A172 (cell line): ENCODE measurements around the gene EXOC4. TPM values are rescaled to one million over a fixed set of nuclear protein-coding genes. Genes with fewer than 3 reads are reported as not detected.

Experiments used
- DNase-seq: peaks from one replicate; pipeline ENCODE4 v3.0.0-alpha.2; 2015; ENCODE audit warnings: low spot score
- total RNA-seq: library from RNA; depleted of rRNA; stranded (reverse); fragments of >200 nt; shearing (Covaris generic); gene quantifications from 2 replicates; pipeline ENCODE4 v1.2.3, GENCODE V29; 2014

Gene EXOC4
- total RNA-seq, 1 experiment from 2014 or later = 37.4 TPM

GRCh38 chr7:133364959-133365690 is 112.2 kb downstream of the EXOC4 start:
- peak; percentile 10 for DNase-seq

DNA sequence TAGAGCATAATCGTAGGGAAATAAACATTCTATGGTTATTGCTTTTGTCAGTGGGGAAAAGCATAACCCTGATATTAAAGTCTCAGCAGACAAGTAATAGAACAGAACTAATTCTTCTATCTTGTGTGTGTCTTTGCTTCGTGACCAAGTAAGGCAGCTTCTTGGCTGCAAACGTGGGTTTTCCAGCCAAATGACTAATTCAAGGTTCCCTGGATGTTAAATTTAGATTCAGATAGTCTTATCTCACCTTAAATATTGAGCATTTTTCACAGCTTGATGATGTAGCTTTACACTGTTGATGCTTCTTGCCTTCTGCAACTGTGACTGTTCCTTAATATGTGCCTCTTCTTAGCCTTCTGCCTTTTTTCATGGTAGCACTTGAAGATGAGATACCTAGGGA is 113.0 kb downstream of the EXOC4 start:
- peak; percentile 21 for DNase-seq

DNA sequence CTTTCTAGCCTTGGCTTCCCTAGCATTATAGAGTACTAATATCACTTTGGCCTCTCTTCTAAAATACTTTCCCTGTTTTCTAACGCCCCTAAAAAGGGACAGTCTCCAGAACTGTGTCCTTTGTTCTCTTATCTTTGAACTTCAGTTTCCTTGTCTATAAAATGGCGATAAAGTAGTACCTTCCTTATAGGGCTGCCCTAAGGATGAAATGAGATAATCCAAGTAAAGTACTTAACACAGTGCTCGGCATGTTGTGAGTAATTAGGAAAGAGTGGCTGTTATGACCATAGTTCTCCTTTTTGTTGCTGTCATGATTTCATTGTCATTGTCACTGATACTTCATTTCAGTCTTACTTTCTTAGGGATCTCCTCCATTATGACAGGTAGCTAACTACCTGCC is 114.7 kb downstream of the EXOC4 start:
- DNase-seq = no peak

- no peak for DNase-seq
These were observed 116.3 kb downstream of the EXOC4 start for GRCh38 chr7:133369130-133369529.

- no peak for DNase-seq
These were observed 118.7 kb downstream of the EXOC4 start for GRCh38 chr7:133371616-133372015.

DNA sequence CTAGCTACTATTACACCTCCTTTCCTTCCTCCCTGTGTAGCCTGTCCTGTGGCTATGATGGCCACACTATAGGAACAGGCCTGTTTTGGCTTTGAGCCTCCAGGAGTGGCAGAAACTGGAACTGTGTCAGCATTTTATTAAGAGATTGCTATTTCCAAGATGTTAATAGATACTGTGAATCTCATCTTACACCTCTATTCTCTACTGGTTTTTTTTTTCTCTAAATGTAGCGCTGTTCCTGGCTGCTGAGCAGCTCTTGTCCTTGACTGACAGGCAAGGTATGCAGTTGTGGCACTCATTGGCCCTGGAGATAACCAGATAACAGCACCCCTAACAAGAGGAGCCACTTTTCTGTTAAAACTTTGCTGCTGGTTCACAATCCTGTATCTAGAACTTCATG is 119.5 kb downstream of the EXOC4 start:
- no peak for DNase-seq

DNA sequence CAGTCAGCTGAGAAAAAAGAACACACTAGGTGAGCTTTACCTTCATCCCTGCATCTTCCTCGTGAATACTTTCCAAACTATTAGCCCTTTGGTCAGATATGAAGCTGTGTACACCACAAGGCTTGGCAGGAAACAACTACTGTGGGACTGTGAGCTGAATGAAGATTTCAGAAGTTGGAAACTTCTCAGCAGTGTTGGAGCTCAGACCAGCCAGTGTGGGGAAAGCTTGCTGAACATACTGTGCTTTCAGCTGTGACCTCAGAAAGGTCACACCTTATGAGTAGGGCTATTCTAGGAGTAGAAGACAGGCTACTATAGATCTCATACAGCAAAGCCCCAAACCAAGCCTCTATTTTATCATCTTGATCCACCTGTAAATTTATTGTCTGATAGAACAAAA is 123.6 kb downstream of the EXOC4 start:
- no peak for DNase-seq

DNA sequence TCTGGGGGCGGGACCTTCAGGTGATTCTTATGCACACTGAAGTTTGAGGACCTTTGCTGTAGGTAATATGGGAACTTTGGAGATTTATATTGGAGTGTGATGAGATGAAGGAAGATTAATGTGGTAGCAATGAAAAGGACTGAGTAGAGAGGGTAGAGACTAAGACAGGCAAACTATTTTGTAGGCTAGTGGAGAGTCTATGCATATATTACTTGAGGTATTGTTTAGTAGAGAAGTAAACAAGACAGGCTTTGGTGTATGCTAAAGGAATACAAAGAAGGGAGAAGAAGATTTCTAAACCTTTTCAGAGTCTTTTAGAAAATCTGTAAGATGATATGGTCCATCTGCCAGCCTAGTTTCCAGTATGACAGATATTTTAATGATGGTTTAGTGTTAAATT is 129.1 kb downstream of the EXOC4 start:
- no peak for DNase-seq

DNA sequence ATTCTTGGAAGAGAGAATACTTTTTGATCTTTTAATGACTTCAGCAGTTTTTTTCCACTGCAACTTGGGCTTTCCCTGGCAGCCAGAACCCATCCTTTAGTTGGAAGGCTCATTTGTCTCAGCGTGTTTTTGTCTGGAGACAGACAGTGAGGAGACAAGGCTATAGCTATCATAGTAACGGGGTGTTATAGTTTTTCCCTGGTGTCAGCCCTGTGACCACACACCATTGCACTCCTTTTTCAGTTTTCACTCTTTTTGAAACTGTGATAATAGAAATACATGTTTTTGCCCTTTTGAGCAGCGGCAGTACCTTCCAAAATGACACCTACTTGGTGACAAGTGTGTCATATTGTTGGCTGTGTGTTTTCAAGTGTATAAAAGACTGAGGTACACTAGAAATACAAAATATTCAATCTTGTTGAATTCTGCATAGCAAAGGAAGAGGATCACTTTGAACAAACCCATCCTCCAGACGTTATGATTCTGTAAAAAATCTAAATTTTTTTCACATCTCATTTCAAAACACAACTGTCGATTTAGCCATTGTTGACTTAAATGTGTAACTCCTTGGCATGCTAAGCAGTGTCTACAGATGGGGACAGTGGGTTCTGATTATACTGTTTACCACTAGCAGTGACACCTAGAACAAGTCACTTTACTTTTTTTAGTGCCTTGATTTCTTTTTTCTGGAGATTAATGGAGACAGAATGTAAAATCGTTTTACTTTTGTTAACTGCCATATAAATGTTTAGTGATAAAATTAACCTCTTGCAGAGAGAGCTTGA is 130.1 kb downstream of the EXOC4 start:
- no peak for DNase-seq

DNA sequence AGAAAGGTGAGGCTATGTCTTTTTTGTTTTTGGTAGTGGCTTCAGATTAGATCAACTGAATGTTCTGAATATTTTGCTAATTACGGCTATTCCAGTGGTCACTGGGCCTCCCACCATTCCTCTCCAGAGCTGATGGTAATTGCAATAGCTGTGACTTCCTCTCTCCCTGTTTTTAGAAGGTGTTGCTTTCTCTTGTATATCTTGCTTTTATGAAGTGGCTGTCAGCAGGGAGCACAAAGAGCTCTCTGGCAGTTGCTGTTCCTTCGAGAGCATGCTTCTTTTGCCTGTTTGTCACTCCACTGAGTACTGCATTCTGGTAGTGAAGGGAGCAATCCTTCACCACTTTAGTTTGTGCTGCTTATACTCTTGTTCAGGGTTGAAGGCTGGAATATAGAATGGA is 133.3 kb downstream of the EXOC4 start:
- no peak for DNase-seq

- DNase-seq = no peak
These were observed 136.8 kb downstream of the EXOC4 start for GRCh38 chr7:133389727-133390126.

- no peak for DNase-seq
These were observed 138.3 kb downstream of the EXOC4 start for GRCh38 chr7:133391206-133391605.

DNA sequence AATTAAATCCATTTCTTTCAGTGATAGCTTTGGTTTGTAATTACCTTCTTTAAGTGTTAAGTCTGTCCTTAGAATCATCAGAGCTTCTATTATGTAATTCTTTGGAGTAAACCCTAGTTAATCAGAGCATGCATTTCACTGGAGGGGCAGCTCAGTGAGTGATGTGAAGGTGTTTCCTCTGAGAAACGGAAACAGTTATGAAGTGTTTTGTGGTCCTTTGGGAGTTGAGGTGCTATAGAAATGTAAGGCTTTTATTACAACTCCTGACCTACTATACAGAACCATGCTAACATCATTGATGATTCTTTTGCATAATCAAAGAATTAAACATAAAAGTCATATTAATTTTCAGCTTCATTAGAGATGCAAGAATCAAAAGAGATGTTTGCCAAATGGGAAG is 141.5 kb downstream of the EXOC4 start:
- DNase-seq = no peak

GRCh38 chr7:133395551-133395950 is 142.7 kb downstream of the EXOC4 start:
- no peak for DNase-seq

DNA sequence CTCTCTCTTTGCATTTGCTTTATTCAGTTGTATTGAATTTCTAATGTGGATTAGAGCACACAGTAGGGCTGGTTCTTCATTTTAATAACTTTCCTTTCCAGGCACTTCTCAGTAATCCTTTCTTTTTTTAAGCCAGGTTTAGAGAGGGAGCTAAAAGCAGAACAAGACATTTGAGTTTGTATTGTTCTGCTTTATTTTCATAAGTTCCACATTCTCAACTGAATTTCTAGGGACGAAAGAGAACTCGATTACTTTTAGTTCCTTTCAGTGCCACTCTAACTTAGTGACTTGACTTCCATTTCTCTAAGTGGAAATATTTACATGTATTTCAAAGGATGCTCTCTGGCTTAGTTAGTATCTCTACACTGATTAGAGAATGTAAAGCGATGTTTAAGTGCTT is 145.6 kb downstream of the EXOC4 start:
- no peak for DNase-seq

DNA sequence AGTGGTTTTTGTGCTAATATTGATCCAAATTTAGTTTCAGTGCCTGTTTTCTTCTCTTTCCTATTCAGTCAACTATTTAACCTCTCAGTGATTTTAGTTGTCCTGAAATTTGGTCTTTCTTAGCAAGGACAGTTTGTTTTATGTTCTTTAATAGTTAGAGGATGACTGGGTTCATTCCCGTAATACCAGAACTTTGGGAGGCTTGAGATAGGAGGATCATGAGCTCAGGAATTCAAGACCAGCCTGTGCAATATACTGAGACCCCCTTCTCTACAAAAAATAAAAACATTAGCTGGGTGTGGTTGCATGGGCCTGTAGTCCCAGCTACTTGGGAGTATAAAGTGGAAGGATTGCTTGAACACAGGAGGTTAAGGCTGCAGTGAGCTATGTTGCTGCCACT is 148.3 kb downstream of the EXOC4 start:
- no peak for DNase-seq

DNA sequence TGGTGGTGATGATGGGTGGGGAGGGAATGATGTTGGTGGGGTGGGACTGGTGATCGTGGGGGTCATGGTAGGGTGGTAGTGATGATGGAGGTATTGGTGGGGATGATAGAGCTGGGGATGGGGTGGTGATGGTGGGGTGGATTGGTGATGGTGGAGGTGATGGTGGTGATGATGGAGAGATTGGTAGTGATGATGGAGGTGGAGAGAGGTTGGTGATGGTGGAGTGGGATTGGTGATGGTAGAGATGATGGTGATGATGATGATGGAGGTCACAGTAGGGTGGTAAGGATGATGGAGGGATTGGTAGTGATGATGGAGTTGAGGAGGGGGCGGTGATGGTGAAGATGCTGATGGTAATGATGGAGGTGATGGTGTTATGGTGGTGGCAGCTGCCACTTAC is 155.3 kb downstream of the EXOC4 start:
- no peak for DNase-seq

DNA sequence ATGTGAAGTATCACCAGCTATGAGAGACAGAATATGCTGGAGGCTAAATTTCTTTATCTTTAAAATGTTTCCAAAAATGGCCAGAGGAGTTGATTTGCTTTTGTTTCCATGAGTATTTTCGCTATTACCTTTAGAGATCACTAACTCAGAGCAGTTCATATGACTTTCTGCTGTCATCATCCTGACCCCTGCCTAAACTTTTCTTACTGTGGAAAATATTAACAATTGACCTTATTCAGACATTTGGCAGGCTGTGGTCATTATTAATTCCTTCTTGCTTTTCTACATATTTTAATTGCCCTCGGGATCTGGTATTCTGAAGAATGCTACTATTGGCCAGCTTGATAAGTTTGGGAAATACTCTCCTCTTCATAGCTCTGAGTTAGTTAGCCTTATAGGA is 156.5 kb downstream of the EXOC4 start:
- DNase-seq = no peak

GRCh38 chr7:133409966-133410365 is 157.1 kb downstream of the EXOC4 start:
- no peak for DNase-seq

DNA sequence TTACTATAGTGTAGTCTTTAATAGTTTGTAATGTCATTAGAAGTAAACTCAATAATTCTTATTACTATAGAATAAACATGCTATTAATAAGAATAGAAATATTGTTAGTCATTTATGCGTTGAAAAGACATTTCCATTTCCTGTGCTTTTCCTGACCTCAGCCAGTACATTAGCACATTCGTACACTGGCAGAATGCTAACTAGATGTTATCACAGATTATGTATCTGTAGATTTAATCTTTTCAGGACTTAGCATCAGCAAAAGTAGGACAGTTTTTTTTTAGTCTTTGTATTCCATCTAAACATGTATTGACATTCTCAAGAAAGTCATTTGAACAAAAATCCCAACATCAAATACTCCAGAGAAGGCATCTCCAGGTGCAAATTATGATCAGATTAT is 158.5 kb downstream of the EXOC4 start:
- no peak for DNase-seq

DNA sequence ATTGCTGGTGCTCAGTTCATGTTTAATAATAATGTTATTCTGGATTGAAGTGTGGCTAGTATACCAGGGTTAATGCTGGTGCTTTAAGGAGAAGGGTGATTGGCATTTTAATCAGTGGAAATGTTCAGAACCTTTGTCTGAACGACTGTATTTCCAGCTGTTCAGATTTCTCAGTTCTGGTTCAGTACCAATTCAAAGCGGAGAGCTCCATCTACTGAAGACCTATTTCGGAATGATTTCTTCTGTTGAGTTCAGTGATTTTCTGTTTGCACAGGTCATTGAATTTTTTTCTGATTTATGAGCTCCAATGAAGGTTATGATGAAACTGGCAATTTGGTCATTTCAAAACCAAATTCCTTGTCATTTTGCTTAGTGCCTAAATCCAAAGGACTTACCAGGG is 160.1 kb downstream of the EXOC4 start:
- DNase-seq = no peak

- DNase-seq = no peak
These were observed 166.2 kb downstream of the EXOC4 start for GRCh38 chr7:133419041-133419440.

DNA sequence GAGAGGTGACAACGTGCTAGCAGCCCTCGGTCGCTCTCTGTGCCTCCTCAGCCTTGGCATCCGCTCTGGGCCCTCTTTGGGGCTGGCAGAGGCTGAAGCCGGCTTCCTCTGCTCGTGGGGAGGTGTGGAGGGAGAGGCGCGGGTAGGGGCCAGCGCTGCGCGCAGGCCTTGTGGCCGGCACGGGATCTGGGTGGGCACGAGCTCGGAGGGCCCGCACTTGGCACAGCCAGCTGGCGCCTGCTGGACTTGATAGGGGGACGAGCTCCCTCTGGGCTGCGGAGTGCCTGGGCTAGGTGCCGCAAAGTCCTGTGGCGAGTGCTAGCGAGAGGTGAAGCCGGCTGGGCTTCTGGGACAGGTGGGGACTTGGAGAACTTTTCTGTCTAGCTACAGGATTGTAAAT is 170.7 kb downstream of the EXOC4 start:
- no peak for DNase-seq

- DNase-seq = no peak
These were observed 175.4 kb downstream of the EXOC4 start for GRCh38 chr7:133428326-133428725.
